HEK293 (cell line): ENCODE data around the gene HTR1D.

Source experiments
- CTCF ChIA-PET: fragments of 350-600 bp; formaldehyde crosslinking; extraction: SDS; loops from one replicate; lab custom pipeline; 2021; ENCODE audit warnings: antibody characterized with exemption; lab: Yijun Ruan, JAX
- POLR2A ChIA-PET: fragments of 300-600 bp; formaldehyde crosslinking; extraction: SDS; loops from one replicate; lab custom pipeline; 2020; ENCODE audit warnings: antibody characterized with exemption, inconsistent platforms; lab: Yijun Ruan, JAX
- H3K27ac ChIP-seq: fragments of 200-500 bp; sonication (Bioruptor generic); 2 replicates; pipeline ENCODE4 v1.5.1; 2014; ENCODE audit warnings: low read depth, low read length, control low read depth, inconsistent platforms; ENCODE audit errors: extremely low read depth
- H3K36me3 ChIP-seq, 2 experiments: fragments of 200-500 bp in 1 of 2; sonication (Bioruptor generic) in 1 of 2; 1 replicate in 1 of 2; 2 replicates in 1 of 2; pipeline ENCODE4 v1.5.1; 2014 to 2017; ENCODE audit warnings: inconsistent platforms in 2 of 2, low read length in 2 of 2; ENCODE audit not compliant: control insufficient read depth in 2 of 2, insufficient read depth in 1 of 2
- H3K4me1 ChIP-seq: fragments of 200-500 bp; sonication (Bioruptor generic); 2 replicates; pipeline ENCODE4 v1.5.1; 2014; ENCODE audit warnings: mild to moderate bottlenecking, low read length, inconsistent platforms; ENCODE audit not compliant: control insufficient read depth, insufficient read depth
- H3K4me3 ChIP-seq: 2 replicates; pipeline ENCODE4 v1.5.1; 2011; ENCODE audit warnings: low read depth, mild to moderate bottlenecking, control low read depth, low read length, moderate library complexity
- H3K9me3 ChIP-seq: fragments of 200-500 bp; sonication (Bioruptor generic); 2 replicates; pipeline ENCODE4 v1.5.1; 2014; ENCODE audit warnings: low read depth, low read length, inconsistent platforms; ENCODE audit not compliant: control insufficient read depth, insufficient read depth
- BCL11A ChIP-seq: fragments of 450-650 bp; formaldehyde crosslinking; IDR thresholded peaks from 2 replicates; pipeline ENCODE4 v1.5.1; 2016; ENCODE audit warnings: low read depth, missing biosample characterization, missing genetic modification characterization
- GLIS1 ChIP-seq: fragments of 450-650 bp; formaldehyde crosslinking; IDR thresholded peaks from 2 replicates; pipeline ENCODE4 v1.5.1; 2016; ENCODE audit warnings: missing biosample characterization, missing genetic modification characterization
- REPIN1 ChIP-seq: fragments of 450-650 bp; formaldehyde crosslinking; IDR thresholded peaks from 2 replicates; pipeline ENCODE4 v1.5.1; 2017; ENCODE audit warnings: missing biosample characterization, missing genetic modification characterization, low read depth
- SCRT1 ChIP-seq: fragments of 450-650 bp; formaldehyde crosslinking; IDR thresholded peaks from 2 replicates; pipeline ENCODE4 v1.5.1; 2016; ENCODE audit warnings: missing biosample characterization, missing genetic modification characterization, borderline replicate concordance
- YY2 ChIP-seq: fragments of 450-650 bp; formaldehyde crosslinking; IDR thresholded peaks from 2 replicates; pipeline ENCODE4 v1.5.1; 2016; ENCODE audit warnings: missing biosample characterization, missing genetic modification characterization
- ZBTB21 ChIP-seq: fragments of 450-650 bp; formaldehyde crosslinking; IDR thresholded peaks from 2 replicates; pipeline ENCODE4 v1.5.1; 2017; ENCODE audit warnings: missing biosample characterization, missing genetic modification characterization
- ZFP37 ChIP-seq: fragments of 450-650 bp; formaldehyde crosslinking; IDR thresholded peaks from 2 replicates; pipeline ENCODE4 v1.5.1; 2016; ENCODE audit warnings: missing biosample characterization, missing genetic modification characterization
- ZFP41 ChIP-seq: fragments of 450-650 bp; formaldehyde crosslinking; IDR thresholded peaks from 2 replicates; pipeline ENCODE4 v1.5.1; 2016; ENCODE audit warnings: missing biosample characterization, missing genetic modification characterization, borderline replicate concordance
- ZNF223 ChIP-seq: fragments of 450-650 bp; formaldehyde crosslinking; IDR thresholded peaks from 2 replicates; pipeline ENCODE4 v1.5.1; 2016; ENCODE audit warnings: missing biosample characterization, missing genetic modification characterization
- ZNF24 ChIP-seq: fragments of 450-650 bp; formaldehyde crosslinking; IDR thresholded peaks from 2 replicates; pipeline ENCODE4 v1.5.1; 2016; ENCODE audit warnings: missing biosample characterization, missing genetic modification characterization
- ZNF292 ChIP-seq: fragments of 450-650 bp; formaldehyde crosslinking; IDR thresholded peaks from 2 replicates; pipeline ENCODE4 v1.5.1; 2016; ENCODE audit warnings: low read depth, missing biosample characterization, missing genetic modification characterization, borderline replicate concordance
- ZNF350 ChIP-seq: fragments of 450-650 bp; formaldehyde crosslinking; IDR thresholded peaks from 2 replicates; pipeline ENCODE4 v1.5.0; 2017; ENCODE audit warnings: missing biosample characterization, mild to moderate bottlenecking, missing genetic modification characterization
- ZNF473 ChIP-seq: fragments of 450-650 bp; formaldehyde crosslinking; IDR thresholded peaks from 2 replicates; pipeline ENCODE4 v1.5.1; 2017; ENCODE audit warnings: missing biosample characterization, missing genetic modification characterization
- ZNF529 ChIP-seq: fragments of 450-650 bp; formaldehyde crosslinking; IDR thresholded peaks from 2 replicates; pipeline ENCODE4 v1.5.1; 2017; ENCODE audit warnings: missing genetic modification characterization, missing biosample characterization; ENCODE audit not compliant: insufficient replicate concordance
- ZNF548 ChIP-seq: fragments of 450-650 bp; formaldehyde crosslinking; IDR thresholded peaks from 2 replicates; pipeline ENCODE4 v1.5.1; 2016; ENCODE audit warnings: missing biosample characterization, missing genetic modification characterization
- ZNF585B ChIP-seq: fragments of 450-650 bp; formaldehyde crosslinking; IDR thresholded peaks from 2 replicates; pipeline ENCODE4 v1.5.1; 2016; ENCODE audit warnings: missing biosample characterization, missing genetic modification characterization
- ZNF791 ChIP-seq: fragments of 450-650 bp; formaldehyde crosslinking; IDR thresholded peaks from 2 replicates; pipeline ENCODE4 v1.5.1; 2016; ENCODE audit warnings: missing biosample characterization, missing genetic modification characterization
- ZNF843 ChIP-seq: fragments of 450-650 bp; formaldehyde crosslinking; IDR thresholded peaks from 2 replicates; pipeline ENCODE4 v1.5.1; 2016; ENCODE audit warnings: missing biosample characterization, missing genetic modification characterization
- TF ChIP-seq, protein P1 (sequence below): fragments of 450-650 bp; formaldehyde crosslinking; IDR thresholded peaks from 2 replicates; pipeline ENCODE4 v1.5.1; 2017; ENCODE audit warnings: missing biosample characterization, missing genetic modification characterization
- TF ChIP-seq, protein P2 (sequence below): fragments of 450-650 bp; formaldehyde crosslinking; IDR thresholded peaks from 2 replicates; pipeline ENCODE4 v1.5.1; 2016; ENCODE audit warnings: missing biosample characterization, missing genetic modification characterization, low read depth
- TF ChIP-seq, protein P3 (sequence below): fragments of 450-650 bp; formaldehyde crosslinking; IDR thresholded peaks from 2 replicates; pipeline ENCODE4 v1.5.1; 2016; ENCODE audit warnings: missing biosample characterization, missing genetic modification characterization, borderline replicate concordance
- TF ChIP-seq, protein P4 (sequence below): fragments of 450-650 bp; formaldehyde crosslinking; IDR thresholded peaks from 2 replicates; pipeline ENCODE4 v1.5.1; 2016; ENCODE audit warnings: missing biosample characterization, missing genetic modification characterization
- TF ChIP-seq, protein P5 (sequence below): fragments of 450-650 bp; formaldehyde crosslinking; IDR thresholded peaks from 2 replicates; pipeline ENCODE4 v1.5.1; 2016; ENCODE audit warnings: missing biosample characterization, missing genetic modification characterization
- TF ChIP-seq, protein P6 (sequence below): fragments of 450-650 bp; formaldehyde crosslinking; IDR thresholded peaks from 2 replicates; pipeline ENCODE4 v1.5.1; 2016; ENCODE audit warnings: missing biosample characterization, missing genetic modification characterization

HTR1D gene

DNA sequence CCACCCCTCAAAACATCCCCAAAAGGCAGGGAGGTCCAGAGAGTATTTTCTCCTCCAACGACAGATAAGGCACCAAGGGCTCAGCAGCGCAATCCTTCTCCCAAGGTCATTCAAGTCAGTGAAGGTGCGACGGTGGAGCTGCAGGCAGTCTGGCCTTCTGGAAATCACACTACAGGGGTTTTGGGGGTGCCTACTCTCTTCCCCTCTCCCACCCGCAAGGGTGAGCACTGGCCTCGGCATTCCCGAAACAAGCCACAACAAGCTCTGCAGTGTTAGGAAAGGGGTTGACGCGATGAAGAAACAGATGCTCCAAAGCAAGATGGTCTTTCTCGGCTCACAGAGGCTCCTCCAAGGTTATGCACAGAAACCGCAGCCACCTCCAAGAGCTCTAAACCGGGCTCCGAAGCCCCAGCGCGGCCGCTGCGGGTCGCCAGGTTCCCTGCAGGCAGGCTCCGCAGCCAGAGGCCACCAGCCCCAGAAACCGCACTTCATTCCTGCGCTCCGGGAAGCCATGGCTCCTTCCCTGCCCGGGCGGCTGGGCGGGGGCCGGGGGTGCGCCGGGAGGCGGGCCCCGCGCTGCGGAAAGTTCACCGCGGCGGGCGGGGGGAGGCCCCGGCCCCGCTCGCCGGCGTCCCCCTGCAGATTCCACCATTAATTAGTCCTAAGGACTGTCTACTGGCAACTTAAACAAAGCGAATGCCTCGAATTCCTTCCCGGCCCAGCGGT lies 49.8 kb downstream of the HTR1D start:
- H3K27ac ChIP-seq, result peak overlapping the region; percentile 55
- peaks cover 14% of the 10 kb centered on the region for H3K4me1 ChIP-seq
- ChIA-PET POLR2A (interaction anchor here (0.6 to 3.3 kb wide), 6 partner anchors 11 to 229 kb away, joined by 3 to 16 read pairs (median 4); no protein-coding TSS in a partner anchor), CTCF (interaction anchor here (0.7 to 1.3 kb wide), 2 partner anchors 49 to 68 kb away, joined by 5 to 7 read pairs; no protein-coding TSS in a partner anchor)
- peak overlapping the region; percentile 73 for H3K4me3 ChIP-seq
- H3K36me3 ChIP-seq, result no peaks in the 10 kb centered on the region
- no peaks in the 10 kb centered on the region for H3K9me3 ChIP-seq
- TF ChIP-seq ZNF585B (tag by site-specific recombination) (no peak), ZNF529 (tag by site-specific recombination) (no peak), ZNF548 (no peak), ZNF843 (tag by site-specific recombination) (no peak), ZBTB21 (tag by site-specific recombination) (no peak), ZNF791 (tag by site-specific recombination) (no peak), ZNF223 (tag by site-specific recombination) (no peak), ZNF24 (no peak), BCL11A (tag by site-specific recombination) (no peak), ZNF473 (no peak), SCRT1 (tag by site-specific recombination) (no peak), ZNF292 (tag by site-specific recombination) (no peak), ZFP37 (tag by site-specific recombination) (no peak), YY2 (no peak), GLIS1 (tag by site-specific recombination) (peak; percentile 37; the same call in 1 of the 2 replicates), REPIN1 (tag by site-specific recombination) (no peak), ZNF350 (tag by site-specific recombination) (no peak), ZFP41 (tag by site-specific recombination) (no peak)
- TF ChIP-seq, protein P1, sequence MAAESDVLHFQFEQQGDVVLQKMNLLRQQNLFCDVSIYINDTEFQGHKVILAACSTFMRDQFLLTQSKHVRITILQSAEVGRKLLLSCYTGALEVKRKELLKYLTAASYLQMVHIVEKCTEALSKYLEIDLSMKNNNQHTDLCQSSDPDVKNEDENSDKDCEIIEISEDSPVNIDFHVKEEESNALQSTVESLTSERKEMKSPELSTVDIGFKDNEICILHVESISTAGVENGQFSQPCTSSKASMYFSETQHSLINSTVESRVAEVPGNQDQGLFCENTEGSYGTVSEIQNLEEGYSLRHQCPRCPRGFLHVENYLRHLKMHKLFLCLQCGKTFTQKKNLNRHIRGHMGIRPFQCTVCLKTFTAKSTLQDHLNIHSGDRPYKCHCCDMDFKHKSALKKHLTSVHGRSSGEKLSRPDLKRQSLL (tag by site-specific recombination), result no peak
- TF ChIP-seq, protein P2, sequence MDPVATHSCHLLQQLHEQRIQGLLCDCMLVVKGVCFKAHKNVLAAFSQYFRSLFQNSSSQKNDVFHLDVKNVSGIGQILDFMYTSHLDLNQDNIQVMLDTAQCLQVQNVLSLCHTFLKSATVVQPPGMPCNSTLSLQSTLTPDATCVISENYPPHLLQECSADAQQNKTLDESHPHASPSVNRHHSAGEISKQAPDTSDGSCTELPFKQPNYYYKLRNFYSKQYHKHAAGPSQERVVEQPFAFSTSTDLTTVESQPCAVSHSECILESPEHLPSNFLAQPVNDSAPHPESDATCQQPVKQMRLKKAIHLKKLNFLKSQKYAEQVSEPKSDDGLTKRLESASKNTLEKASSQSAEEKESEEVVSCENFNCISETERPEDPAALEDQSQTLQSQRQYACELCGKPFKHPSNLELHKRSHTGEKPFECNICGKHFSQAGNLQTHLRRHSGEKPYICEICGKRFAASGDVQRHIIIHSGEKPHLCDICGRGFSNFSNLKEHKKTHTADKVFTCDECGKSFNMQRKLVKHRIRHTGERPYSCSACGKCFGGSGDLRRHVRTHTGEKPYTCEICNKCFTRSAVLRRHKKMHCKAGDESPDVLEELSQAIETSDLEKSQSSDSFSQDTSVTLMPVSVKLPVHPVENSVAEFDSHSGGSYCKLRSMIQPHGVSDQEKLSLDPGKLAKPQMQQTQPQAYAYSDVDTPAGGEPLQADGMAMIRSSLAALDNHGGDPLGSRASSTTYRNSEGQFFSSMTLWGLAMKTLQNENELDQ (tag by site-specific recombination), result no peak
- TF ChIP-seq, protein P3, sequence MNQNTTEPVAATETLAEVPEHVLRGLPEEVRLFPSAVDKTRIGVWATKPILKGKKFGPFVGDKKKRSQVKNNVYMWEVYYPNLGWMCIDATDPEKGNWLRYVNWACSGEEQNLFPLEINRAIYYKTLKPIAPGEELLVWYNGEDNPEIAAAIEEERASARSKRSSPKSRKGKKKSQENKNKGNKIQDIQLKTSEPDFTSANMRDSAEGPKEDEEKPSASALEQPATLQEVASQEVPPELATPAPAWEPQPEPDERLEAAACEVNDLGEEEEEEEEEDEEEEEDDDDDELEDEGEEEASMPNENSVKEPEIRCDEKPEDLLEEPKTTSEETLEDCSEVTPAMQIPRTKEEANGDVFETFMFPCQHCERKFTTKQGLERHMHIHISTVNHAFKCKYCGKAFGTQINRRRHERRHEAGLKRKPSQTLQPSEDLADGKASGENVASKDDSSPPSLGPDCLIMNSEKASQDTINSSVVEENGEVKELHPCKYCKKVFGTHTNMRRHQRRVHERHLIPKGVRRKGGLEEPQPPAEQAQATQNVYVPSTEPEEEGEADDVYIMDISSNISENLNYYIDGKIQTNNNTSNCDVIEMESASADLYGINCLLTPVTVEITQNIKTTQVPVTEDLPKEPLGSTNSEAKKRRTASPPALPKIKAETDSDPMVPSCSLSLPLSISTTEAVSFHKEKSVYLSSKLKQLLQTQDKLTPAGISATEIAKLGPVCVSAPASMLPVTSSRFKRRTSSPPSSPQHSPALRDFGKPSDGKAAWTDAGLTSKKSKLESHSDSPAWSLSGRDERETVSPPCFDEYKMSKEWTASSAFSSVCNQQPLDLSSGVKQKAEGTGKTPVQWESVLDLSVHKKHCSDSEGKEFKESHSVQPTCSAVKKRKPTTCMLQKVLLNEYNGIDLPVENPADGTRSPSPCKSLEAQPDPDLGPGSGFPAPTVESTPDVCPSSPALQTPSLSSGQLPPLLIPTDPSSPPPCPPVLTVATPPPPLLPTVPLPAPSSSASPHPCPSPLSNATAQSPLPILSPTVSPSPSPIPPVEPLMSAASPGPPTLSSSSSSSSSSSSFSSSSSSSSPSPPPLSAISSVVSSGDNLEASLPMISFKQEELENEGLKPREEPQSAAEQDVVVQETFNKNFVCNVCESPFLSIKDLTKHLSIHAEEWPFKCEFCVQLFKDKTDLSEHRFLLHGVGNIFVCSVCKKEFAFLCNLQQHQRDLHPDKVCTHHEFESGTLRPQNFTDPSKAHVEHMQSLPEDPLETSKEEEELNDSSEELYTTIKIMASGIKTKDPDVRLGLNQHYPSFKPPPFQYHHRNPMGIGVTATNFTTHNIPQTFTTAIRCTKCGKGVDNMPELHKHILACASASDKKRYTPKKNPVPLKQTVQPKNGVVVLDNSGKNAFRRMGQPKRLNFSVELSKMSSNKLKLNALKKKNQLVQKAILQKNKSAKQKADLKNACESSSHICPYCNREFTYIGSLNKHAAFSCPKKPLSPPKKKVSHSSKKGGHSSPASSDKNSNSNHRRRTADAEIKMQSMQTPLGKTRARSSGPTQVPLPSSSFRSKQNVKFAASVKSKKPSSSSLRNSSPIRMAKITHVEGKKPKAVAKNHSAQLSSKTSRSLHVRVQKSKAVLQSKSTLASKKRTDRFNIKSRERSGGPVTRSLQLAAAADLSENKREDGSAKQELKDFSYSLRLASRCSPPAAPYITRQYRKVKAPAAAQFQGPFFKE, result no peak
- TF ChIP-seq, protein P4, sequence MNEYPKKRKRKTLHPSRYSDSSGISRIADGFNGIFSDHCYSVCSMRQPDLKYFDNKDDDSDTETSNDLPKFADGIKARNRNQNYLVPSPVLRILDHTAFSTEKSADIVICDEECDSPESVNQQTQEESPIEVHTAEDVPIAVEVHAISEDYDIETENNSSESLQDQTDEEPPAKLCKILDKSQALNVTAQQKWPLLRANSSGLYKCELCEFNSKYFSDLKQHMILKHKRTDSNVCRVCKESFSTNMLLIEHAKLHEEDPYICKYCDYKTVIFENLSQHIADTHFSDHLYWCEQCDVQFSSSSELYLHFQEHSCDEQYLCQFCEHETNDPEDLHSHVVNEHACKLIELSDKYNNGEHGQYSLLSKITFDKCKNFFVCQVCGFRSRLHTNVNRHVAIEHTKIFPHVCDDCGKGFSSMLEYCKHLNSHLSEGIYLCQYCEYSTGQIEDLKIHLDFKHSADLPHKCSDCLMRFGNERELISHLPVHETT (tag by site-specific recombination), result no peak
- TF ChIP-seq, protein P5, sequence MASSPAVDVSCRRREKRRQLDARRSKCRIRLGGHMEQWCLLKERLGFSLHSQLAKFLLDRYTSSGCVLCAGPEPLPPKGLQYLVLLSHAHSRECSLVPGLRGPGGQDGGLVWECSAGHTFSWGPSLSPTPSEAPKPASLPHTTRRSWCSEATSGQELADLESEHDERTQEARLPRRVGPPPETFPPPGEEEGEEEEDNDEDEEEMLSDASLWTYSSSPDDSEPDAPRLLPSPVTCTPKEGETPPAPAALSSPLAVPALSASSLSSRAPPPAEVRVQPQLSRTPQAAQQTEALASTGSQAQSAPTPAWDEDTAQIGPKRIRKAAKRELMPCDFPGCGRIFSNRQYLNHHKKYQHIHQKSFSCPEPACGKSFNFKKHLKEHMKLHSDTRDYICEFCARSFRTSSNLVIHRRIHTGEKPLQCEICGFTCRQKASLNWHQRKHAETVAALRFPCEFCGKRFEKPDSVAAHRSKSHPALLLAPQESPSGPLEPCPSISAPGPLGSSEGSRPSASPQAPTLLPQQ (tag by site-specific recombination), result no peak; the same call in 1 of the 2 replicates
- TF ChIP-seq, protein P6, sequence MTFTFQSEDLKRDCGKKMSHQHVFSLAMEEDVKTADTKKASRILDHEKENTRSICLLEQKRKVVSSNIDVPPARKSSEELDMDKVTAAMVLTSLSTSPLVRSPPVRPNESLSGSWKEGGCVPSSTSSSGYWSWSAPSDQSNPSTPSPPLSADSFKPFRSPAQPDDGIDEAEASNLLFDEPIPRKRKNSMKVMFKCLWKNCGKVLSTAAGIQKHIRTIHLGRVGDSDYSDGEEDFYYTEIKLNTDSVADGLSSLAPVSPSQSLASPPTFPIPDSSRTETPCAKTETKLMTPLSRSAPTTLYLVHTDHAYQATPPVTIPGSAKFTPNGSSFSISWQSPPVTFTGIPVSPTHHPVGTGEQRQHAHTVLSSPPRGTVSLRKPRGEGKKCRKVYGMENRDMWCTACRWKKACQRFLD (tag by site-specific recombination), result no peak
